Vagina (tissue), 2 donors: ENCODE measurements around the gene PAPPA.

ENCODE experiments used
- POLR2A ChIP-seq, 2 donors: fragments of 450-650 bp; IDR thresholded peaks; one replicate each; pipeline ENCODE4 v1.6.1; 2017; ENCODE audit warnings: antibody characterized with exemption in 2 of 2, mild to moderate bottlenecking in 2 of 2, moderate library complexity in 2 of 2
- POLR2AphosphoS5 ChIP-seq, 2 donors: sonication (generic); formaldehyde crosslinking; IDR thresholded peaks; one replicate each; pipeline ENCODE4 v1.9.0; 2017; ENCODE audit warnings: antibody characterized with exemption in 2 of 2, mild to moderate bottlenecking in 2 of 2, low read depth in 1 of 2; ENCODE audit not compliant: insufficient read depth in 1 of 2
- TF ChIP-seq, protein P1 (sequence below), 3 experiments: fragments of 450-650 bp in 2 of 3; fragments of 200-600 bp in 1 of 3; sonication (generic) in 1 of 3; IDR thresholded peaks; one replicate each; pipeline ENCODE4 v1.5.1; 2017 to 2019; ENCODE audit warnings: antibody characterized with exemption in 3 of 3, mild to moderate bottlenecking in 2 of 3, moderate library complexity in 2 of 3

DNA sequence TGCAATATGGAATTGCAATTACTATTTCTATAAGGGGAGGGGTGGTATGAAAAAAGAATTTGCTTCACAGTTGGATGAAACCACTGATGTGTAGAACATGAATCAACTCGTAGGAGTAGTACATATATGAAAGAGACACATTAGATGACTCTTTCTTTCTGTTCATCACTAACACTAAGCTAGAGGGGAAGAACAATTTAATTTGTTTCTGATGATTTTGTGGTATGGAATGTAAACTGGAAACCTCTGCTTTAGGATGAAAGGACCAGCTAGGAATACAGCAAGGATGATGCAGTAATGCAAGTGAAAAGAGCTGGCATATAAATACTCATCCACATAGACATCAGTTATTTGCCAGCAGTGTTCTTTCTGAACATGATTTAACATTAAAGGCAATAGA is 113.4 kb downstream of the PAPPA start:
- TF ChIP-seq, protein P1, sequence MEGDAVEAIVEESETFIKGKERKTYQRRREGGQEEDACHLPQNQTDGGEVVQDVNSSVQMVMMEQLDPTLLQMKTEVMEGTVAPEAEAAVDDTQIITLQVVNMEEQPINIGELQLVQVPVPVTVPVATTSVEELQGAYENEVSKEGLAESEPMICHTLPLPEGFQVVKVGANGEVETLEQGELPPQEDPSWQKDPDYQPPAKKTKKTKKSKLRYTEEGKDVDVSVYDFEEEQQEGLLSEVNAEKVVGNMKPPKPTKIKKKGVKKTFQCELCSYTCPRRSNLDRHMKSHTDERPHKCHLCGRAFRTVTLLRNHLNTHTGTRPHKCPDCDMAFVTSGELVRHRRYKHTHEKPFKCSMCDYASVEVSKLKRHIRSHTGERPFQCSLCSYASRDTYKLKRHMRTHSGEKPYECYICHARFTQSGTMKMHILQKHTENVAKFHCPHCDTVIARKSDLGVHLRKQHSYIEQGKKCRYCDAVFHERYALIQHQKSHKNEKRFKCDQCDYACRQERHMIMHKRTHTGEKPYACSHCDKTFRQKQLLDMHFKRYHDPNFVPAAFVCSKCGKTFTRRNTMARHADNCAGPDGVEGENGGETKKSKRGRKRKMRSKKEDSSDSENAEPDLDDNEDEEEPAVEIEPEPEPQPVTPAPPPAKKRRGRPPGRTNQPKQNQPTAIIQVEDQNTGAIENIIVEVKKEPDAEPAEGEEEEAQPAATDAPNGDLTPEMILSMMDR (IDR thresholded peaks at IDR 0.05) = no peak
- TF ChIP-seq POLR2A (IDR thresholded peaks at IDR 0.05) (no peak), POLR2AphosphoS5 (IDR thresholded peaks at IDR 0.05; ENCODE audit: insufficient read depth in 1 of 2, low read depth in 1 of 2) (no peak)
